COR-L47 (cell line): ENCODE measurements around the gene RETNLB.

Experiments
- DNase-seq: peaks from one replicate; lab custom pipeline; 2025; lab: John Stamatoyannopoulos, UW

RETNLB gene

GRCh38 chr3:108757404-108757982, at the start of gene RETNLB:
Gene RETNLB, minus strand, starts transcription at chr3:108757410. Its CDS starts 225 bp downstream, at chr3:108757185.
- DNase-seq: peak; percentile 99

DNA sequence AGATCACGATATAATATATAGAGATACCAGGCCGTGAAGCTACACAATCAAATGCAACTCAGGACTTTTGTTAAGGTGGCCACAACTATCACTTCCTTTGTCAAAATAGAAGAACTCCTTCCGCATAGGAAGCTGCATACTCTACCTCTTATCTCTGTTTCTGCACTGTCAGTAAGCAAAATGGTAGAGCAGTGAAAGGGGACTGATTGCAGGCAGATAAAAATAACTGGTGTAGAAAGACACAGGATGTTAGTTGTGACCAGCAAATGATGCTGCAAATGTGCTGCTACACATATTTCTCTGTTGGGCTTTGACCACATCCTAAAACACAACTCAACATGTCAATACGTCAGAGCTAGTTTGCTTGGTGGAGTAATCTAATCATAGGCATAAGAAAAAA, 49.1 kb upstream of the RETNLB start:
- no peak for DNase-seq

GRCh38 chr3:108804966-108805365, 47.8 kb upstream of the RETNLB start:
- DNase-seq: no peak

DNA sequence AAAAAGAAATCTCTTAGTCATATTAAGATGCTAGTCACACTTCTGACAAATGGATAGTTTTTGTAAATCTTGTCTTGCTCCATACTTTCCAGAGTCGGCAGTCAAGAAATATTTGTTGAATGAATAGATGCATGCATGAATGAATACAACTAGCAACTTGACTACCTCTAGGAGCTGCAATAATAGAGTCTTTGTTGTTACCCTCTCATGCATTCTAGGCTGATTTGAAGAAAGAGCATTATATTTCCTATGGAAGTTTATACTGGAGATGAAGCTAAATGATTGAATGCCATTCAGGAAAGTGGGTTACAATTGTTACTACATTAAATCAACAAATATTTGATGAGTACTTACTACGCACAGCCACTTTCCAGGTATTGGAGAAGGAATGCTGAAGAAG, 47.2 kb upstream of the RETNLB start:
- no peak for DNase-seq

DNA sequence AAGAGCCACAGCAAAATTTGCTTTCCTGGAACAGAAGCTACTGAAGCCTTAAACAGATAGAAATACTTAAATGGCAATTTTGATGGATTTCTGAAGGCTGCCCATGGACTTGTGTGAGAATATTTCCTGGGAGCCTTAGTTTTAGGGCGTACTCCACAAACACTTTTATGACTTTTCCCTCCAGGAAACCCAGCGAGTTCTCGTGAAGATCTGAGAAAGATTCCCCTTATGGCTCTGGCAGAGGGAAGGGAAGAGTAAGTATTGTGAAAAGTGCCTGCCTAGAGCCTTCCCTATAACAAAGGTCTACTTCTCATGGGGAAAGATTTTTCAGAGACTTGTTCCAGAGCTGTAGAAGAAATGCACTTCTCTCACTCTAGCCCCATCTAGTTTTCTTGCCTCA, 34.3 kb upstream of the RETNLB start:
- DNase-seq: no peak

DNA sequence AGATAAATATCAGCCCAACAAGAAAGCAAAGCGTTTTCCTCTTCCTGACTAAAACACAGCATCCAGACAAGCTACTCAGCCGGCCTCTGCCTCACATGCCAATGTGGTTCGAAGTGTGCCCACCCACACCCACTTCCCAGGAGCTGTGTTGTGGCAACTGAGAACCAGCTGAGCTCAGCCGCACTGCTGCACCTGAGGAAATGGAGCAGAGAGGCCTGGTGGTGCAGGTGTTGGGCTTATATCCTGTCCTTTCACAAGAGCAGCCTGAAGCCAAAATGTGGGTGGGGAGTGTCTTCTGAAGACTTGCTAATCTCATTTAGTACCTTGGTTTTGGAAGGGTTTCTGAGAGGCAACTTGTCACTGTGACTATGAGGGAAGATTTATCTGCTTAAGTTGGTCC, 23.0 kb upstream of the RETNLB start:
- DNase-seq: no peak

GRCh38 chr3:108779496-108779895, 22.3 kb upstream of the RETNLB start:
- DNase-seq: no peak

DNA sequence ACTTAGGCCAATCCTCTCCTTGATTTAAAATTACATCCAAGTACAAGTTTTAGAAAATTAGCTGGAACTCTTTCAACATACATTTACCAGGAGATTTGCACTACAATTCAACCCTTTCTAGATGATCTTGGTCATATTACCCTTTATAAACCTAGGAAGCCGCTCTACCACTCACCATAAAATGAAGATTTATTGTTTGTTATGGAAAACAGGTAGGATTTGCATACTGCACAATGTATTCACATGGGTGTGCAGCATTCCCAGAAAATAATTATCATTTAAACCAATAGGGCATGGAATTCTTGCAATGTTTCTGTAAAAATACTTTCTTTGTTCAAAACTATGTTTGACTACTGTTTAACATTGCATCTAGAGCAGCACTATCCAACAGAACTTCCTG, 18.4 kb upstream of the RETNLB start:
- DNase-seq: no peak

GRCh38 chr3:108767253-108767652, 10.0 kb upstream of the RETNLB start:
- no peak for DNase-seq

DNA sequence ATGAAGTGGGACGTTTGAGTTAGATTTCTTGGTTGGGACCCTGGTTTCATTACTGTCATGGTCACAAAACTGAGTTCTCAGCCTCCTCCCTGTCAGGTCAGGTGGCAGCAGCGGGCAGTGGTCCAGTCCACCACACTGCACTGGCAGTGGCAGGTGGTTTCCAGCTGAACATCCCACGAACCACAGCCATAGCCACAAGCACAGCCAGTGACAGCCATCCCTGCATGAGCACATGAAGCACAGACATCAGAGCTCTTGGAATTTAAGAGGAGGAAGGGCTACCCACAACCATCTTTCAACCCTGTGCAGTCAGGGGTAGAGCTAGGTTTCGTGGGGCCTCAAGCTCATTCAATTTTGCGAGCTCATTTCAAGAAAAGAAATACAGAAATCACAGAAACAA, 1.5 kb downstream of the RETNLB start:
- no peak for DNase-seq

DNA sequence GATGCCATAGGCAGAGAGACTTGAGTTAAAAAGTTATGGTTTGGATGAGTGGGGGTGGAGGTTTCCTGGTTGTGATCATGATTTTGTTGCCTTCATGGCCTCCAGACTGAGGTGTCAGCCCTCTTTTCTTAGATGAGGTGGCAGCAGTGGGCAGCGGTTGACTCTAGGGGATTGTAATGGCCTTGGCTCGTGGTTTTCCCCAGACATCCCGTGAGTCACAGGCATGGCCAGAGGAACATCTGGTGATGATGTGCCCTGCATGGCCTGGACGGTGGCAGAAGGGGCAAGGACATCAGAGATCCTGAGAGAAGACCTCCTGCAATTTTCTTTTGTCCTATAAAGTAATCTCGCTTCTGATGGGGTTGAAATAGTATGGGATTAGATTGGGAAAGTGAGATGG, 12.4 kb downstream of the RETNLB start:
- DNase-seq: no peak

DNA sequence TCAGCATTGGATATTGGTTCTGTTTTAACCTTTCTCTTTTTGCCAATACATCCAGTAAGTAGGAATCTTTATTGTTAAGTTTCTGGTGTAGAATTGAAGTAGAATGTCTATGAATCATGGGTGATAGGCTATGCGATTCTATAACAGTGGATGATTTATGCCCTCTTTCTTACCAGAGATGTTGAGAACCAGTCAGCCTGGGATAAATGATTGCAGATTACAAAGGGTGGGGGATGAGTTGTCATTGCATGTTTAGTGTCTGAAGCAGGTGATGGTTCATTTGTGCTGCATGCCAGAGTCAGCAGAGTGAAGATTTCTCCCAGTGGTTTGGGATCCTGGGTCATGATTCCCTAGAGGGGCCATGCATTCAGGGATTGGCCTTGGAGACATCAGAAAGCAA, 14.3 kb downstream of the RETNLB start:
- no peak for DNase-seq

- DNase-seq: no peak
Observed at GRCh38 chr3:108736821-108737220, 20.4 kb downstream of the RETNLB start.

DNA sequence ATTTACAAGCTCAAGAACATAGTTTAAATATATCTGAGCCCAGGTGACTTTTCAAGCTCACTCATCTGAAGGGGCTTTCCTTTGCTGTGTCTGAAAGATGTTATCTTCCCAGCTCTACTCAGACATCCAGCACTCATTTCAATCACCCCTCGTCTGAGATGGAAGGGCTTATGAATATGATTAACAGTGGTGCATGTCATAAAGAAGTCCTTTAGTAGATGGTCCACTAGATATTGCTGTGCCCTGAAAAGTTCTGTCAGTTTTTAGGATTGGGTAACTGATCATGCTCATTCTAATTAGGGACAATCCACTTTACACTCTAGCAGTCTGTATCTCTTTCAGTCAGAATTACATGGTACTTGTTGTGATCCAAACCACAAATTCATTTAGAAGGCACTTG, 28.3 kb downstream of the RETNLB start:
- no peak for DNase-seq

DNA sequence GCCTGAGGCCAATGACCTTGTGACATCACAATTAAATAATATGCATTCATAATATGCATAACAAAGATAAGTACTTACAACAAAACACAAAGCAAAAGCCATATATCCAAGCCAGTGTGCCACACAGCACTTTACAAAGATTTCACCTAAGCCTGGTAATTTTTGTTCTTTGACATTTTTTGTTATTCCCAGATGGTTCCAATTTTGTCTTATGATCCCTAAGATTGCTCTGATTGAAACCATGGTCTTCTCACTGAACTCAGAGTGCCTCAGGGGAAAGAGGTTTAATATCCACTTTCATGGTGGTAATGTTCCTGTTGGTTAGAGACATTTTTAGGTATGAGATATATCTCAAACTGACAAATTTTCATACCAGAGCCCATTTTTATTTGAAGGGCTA, 29.1 kb downstream of the RETNLB start:
- no peak for DNase-seq

DNA sequence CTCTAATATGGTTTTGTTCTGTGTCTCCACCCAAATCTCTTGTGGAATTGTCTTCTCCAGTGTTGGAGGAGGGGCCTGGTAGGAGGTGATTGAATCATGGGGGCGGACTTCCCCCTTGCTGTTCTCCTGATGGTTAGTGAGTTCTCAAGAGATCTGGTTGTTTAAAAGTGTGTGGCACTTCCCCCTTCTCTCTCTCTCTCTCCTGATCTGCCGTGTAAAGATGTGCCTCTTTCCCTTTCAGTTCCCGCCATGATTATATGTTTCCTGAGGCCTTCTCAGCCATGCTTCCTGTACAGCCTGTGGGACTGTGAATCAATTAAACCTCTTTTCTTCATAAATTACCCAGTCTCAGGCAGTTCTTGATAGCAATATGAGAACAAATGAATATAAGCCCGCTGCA, 33.1 kb downstream of the RETNLB start:
- no peak for DNase-seq

DNA sequence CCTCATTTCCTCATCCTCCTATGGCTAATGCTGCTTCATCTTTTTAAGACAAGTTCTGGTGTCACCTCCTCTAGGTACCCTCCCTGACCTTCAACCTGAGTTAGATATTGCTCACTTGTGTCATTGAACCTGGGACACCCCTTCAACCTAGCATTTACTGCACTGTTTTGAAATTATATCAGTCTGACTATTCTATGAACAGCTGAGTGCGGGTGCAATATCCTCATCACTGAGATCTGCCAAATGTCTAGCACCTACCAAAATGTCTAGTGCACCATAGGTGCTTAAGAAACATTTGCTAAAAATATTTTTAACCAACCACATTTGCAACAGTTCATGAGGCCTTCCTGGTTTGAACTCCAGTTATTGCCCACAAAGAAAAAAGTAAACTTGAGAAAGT, 34.5 kb downstream of the RETNLB start:
- DNase-seq: no peak

DNA sequence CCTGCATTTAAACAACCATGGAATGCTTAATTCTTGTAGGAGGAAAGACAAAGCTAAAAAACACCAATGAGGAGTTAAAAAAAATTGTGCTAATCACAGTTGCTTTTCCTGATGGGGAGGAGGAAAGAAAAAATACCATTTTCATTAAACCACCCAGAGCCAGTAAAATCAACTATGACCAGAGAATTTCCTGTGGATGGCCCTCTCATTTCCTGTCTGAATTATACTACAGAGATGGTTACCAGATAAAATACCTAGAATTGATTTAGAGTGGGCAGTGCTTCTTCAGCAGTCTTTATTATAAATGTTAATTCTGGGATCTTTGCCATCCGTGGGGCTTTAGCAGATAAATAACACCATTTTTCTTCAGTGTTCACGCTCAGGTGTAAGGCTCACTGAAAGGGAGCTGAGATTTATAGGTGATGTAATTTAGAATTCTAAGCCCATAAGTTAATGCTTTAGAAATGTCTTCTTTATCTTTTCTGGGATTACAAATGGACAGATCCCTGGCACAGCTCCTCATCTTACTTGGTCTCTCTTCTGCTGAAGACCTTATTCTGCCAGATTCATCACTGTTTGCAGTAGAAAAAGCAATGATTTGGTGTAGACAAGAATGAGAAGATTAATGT, 37.9 kb downstream of the RETNLB start:
- DNase-seq: no peak

- no peak for DNase-seq
Observed at GRCh38 chr3:108718454-108718853, 38.8 kb downstream of the RETNLB start.

- DNase-seq: no peak
Observed at GRCh38 chr3:108713816-108714215, 43.4 kb downstream of the RETNLB start.

GRCh38 chr3:108713009-108713516, 44.1 kb downstream of the RETNLB start:
- no peak for DNase-seq
